T-helper 17 cell (primary cell): ENCODE results near the gene DHRS12. TPM values are rescaled to one million over a fixed set of nuclear protein-coding genes. Genes with fewer than 3 reads are reported as not detected.

ENCODE experiments used
- ATAC-seq: fragments of 150-1000 bp; cut with Tn5 transposase; 2 replicates; pipeline ENCODE4 v1.10.0; 2021; ENCODE audit warnings: mild to moderate bottlenecking, moderate library complexity
- DNase-seq, 3 donors: peaks; one replicate each; pipeline versions ENCODE4 v3.0.0 to v3.0.0-alpha.2; 2020 to 2021
- H3K9me3 ChIP-seq: one replicate; pipeline ENCODE4 v1.7.0; 2013; ENCODE audit warnings: low read length, mild to moderate bottlenecking; ENCODE audit not compliant: control insufficient read depth, poor library complexity, severe bottlenecking
- H3K27ac Mint-ChIP-seq: one replicate; pipeline ENCODE4 v1.8.0; 2022; ENCODE audit warnings: mild to moderate bottlenecking, moderate library complexity, mixed read lengths
- H3K27me3 Mint-ChIP-seq: one replicate; pipeline ENCODE4 v1.8.0; 2022; ENCODE audit warnings: mixed read lengths
- H3K36me3 Mint-ChIP-seq: one replicate; pipeline ENCODE4 v1.8.0; 2022; ENCODE audit warnings: low read depth, mixed read lengths
- H3K4me1 Mint-ChIP-seq: one replicate; pipeline ENCODE4 v1.8.0; 2022; ENCODE audit warnings: mild to moderate bottlenecking, mixed read lengths
- H3K4me3 Mint-ChIP-seq: one replicate; pipeline ENCODE4 v1.8.0; 2022; ENCODE audit warnings: mild to moderate bottlenecking, moderate library complexity, mixed read lengths
- total RNA-seq, 4 donors: library from RNA in 2 of 4; stranded (reverse) in 2 of 4; gene quantifications; one replicate each; pipeline ENCODE4 v1.2.3 and lab custom pipeline; 2022 to 2026

Gene DHRS12
- total RNA-seq, 2 donors from 2014 or later: 18.1 to 23.1 TPM

DNA sequence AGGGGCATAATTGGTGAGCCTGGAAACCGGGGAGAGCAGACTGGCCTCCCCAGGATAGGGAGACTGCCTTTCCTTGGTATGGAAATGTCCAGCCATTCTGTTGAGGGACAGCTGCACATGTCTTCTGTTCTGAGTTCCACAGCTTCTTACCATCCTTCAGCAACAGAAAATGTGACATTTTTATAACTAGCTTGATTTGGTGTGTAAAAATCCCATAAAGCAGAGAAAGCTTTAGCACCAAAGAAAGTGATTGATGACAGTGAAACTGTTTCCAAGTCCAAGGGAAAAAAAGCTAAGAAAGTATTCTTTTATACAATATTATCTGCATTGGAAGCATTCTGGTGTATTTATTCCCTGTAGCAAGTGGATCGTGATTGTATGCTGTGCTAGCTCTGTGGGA is 61.9 kb downstream of the DHRS12 start:
- ATAC-seq (no peak), DNase-seq (no peak)
- Mint-ChIP-seq H3K4me3 (no peak overlapping the region), H3K27ac (no peak overlapping the region), H3K36me3 (peaks cover 2% of the 10 kb centered on the region), H3K4me1 (peaks cover 3% of the 10 kb centered on the region), H3K27me3 (no peaks in the 10 kb centered on the region)
- H3K9me3 ChIP-seq: no peaks in the 10 kb centered on the region

DNA sequence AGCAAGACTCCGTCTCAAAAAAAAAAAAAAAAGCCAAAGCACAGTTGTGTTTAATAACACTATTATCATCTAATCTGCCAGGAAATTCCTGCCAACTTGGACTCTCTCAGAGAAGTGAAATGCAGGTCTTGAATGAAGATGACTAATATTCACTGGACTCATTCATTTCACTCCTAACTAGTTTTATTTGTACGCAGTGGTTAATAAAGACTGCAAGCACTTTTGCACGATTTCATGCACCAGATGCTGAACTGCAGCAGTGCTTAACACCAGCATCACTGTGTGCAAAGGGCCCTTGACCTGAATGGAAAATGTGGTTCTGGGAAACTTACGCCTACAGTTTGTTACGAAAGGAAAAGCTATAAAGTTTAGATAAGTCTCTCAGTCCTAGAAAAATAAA is 63.3 kb downstream of the DHRS12 start:
- H3K36me3 Mint-ChIP-seq: peaks cover 4% of the 10 kb centered on the region
- no peak for DNase-seq
- H3K9me3 ChIP-seq: no peaks in the 10 kb centered on the region
- peaks cover 5% of the 10 kb centered on the region for H3K4me1 Mint-ChIP-seq
- H3K27ac Mint-ChIP-seq: no peak overlapping the region
- H3K4me3 Mint-ChIP-seq: no peak overlapping the region
- H3K27me3 Mint-ChIP-seq: no peaks in the 10 kb centered on the region
- ATAC-seq: no peak

DNA sequence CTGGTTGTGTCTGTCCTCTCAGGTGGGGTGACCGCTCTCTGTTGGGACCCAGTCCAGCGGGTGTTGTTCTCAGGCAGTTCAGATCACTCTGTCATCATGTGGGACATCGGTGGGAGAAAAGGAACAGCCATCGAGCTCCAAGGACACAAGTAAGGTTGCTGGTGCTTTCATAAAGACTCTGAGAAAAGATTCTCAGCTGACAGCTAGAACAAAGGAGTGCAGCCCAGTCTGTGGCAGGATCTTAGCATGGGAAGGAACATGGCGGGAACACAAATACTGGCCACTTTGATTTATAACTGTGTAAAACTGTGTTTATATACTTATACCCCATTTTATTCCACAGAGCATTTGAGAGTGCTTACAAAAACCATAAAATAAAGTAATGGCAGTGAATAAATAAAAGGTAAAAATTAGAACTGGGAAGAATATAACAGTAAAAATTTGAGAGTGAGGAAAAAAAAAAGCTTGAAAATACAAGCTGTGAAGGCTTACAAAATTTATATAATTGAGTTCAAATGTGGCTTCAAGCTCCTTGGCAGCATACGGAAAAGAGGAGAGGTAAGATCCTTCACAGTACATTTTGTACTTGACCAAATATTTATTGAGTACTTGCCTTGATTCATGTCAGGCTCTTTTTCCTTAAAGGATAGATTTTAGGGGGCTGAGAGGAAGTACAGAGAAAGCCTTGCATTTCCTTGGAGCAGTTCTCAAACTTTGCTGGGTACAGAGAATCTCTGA is 64.8 kb downstream of the DHRS12 start:
- H3K27ac Mint-ChIP-seq: peak overlapping the region; percentile 60
- no peaks in the 10 kb centered on the region for H3K27me3 Mint-ChIP-seq
- peaks cover 5% of the 10 kb centered on the region for H3K4me1 Mint-ChIP-seq
- peaks cover 4% of the 10 kb centered on the region for H3K36me3 Mint-ChIP-seq
- DNase-seq (no peak), ATAC-seq (no peak)
- no peaks in the 10 kb centered on the region for H3K9me3 ChIP-seq
- H3K4me3 Mint-ChIP-seq: no peak overlapping the region

DNA sequence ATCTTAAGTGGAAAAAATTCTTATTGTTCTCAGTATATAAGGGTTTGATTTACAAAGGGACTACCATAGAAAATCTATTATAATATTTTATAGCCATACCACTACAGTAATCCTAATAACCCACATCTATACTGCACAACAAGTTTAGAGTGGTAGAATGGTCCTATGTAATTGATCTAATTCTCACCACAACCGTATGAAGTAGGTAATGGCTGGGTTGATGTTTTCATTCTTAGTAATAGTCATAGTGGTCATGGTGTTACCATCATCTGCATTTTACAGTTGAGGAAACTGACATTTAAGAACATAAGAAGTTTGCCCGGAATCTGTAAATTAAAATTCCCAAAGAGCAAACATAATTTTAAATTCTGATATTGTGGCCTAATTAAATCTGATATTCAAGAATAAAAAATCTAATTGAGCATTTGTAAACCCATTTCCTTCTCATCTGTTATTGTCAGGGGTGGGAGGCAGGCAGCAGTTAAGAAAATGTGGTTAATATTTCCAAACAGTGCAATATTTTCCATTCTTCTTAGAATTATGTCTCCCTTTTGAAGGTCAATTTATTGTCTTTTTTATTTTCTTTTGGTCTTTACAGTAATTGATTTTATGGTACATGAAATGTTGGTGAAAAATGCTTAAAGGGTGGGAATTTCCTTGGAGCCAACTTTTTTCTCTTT is 65.6 kb downstream of the DHRS12 start:
- no peaks in the 10 kb centered on the region for H3K9me3 ChIP-seq
- peak overlapping the region; percentile 60 for H3K27ac Mint-ChIP-seq
- no peaks in the 10 kb centered on the region for H3K27me3 Mint-ChIP-seq
- peaks cover 9% of the 10 kb centered on the region for H3K4me1 Mint-ChIP-seq
- H3K36me3 Mint-ChIP-seq: peaks cover 8% of the 10 kb centered on the region
- DNase-seq (no peak), ATAC-seq (no peak)
- no peak overlapping the region for H3K4me3 Mint-ChIP-seq

DNA sequence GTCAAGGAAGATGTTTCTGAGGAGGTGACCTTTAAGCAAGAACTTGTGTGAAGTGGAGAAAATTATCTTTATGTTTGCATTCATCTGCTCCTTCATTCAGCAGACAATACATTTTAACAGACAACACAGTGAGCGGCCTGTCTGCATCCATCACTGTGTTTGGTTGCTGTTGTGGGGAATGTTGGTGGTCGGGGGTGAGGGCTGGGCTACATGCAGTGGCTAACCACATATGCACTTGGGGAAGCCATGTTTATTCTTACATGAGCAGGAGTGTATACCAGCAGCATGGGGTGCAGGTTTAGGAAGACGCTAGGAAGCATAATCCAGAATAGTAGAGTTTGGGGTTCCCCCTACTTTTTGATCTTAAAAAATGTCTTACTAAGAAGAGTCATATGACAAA is 66.4 kb downstream of the DHRS12 start:
- Mint-ChIP-seq H3K4me1 (peaks cover 10% of the 10 kb centered on the region), H3K27me3 (no peaks in the 10 kb centered on the region), H3K4me3 (no peak overlapping the region), H3K27ac (no peak overlapping the region), H3K36me3 (peaks cover 9% of the 10 kb centered on the region)
- ATAC-seq (no peak), DNase-seq (no peak)
- H3K9me3 ChIP-seq: no peaks in the 10 kb centered on the region

DNA sequence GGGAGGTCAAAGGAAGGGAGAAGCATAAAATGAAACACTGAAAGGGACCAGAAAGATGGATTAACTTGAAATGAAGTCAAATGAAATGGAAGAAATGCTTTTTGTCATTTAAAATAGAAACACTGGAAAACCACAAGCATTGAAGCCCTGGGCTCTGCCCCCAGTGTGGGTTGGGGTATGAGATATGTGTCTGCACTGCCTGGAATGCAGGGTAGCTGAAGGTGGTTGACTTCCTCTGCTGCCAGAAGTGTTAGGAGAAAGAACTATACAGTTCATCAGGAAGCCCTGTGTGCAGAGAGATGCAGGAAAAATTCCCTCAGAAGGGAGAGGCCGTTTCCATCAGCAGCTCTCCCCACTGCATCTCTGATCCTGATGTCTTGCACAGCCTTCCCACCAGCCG is 69.2 kb downstream of the DHRS12 start:
- ATAC-seq: no peak
- Mint-ChIP-seq H3K27ac (no peak overlapping the region), H3K4me1 (peaks cover 14% of the 10 kb centered on the region), H3K36me3 (peaks cover 7% of the 10 kb centered on the region), H3K27me3 (no peaks in the 10 kb centered on the region), H3K4me3 (no peak overlapping the region)
- no peak for DNase-seq
- H3K9me3 ChIP-seq: no peaks in the 10 kb centered on the region

DNA sequence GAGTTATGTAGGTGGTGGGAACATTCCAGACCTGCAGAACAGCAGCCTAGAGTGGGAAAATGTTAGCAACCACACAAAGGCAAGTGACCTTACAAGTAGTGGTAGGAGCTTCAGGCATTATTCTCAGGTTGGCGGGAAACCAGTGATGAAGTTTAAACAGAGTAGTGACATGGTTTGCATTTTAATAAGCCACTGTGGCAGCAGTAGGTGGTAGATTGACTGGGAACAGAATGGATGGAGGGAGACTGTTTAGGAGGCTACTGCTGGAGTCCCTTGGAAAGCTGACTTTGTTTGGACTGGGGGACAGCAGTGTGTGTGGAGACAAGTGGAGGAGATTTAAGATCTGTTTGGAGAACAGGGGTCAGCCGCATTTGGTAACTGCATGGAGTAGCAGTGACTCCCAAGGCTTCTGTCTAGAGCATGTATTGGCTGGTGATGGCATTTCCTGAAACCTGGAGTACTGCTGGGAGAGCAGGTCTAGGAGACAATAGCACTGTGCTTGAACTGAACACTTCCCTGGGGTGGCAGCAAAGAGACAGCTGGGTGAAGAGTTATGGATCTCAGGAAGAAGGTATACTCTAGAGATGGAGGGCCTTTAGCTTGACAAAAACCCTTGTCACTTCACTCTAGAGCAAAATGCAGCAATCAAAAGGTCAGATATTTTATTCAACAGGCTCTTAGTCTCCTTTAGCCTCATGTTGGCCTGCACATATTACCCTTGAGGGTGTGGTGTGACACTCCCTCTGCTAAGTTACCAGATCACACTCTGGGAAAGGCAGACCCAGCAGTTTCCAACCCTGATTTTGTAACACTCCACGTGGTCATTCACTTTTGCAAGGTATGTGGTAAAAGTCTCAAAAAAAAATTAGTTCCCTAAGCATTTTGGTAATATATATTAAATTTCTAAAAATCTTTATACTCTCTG is 70.3 kb downstream of the DHRS12 start:
- ATAC-seq (no peak), DNase-seq (no peak)
- Mint-ChIP-seq H3K4me1 (peaks cover 14% of the 10 kb centered on the region), H3K36me3 (peaks cover 7% of the 10 kb centered on the region), H3K27me3 (no peaks in the 10 kb centered on the region), H3K4me3 (no peak overlapping the region), H3K27ac (peak overlapping the region; percentile 51)
- H3K9me3 ChIP-seq: no peaks in the 10 kb centered on the region

DNA sequence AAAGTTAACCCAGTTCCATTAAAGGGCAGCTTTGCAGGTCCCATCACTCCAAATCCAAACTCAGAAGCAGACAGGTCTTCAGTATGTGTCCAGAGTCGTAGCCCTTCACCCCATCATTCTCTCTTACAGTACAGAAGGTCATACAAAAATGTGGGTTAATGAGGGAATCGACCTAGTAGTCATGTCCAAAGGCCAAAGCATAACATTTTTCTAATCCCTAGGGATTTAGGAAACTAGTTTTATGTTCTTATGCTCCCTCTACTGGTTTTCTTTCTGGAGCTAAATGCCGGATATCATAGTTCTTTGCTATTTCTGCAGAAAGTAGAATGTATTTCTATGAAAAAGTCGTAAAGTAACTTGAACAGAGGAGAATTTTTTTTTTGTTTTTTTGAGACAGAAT is 72.2 kb downstream of the DHRS12 start:
- Mint-ChIP-seq H3K27ac (no peak overlapping the region), H3K4me3 (no peak overlapping the region), H3K36me3 (peaks cover 9% of the 10 kb centered on the region), H3K27me3 (no peaks in the 10 kb centered on the region), H3K4me1 (peaks cover 11% of the 10 kb centered on the region)
- H3K9me3 ChIP-seq: no peaks in the 10 kb centered on the region
- no peak for ATAC-seq
- no peak for DNase-seq

DNA sequence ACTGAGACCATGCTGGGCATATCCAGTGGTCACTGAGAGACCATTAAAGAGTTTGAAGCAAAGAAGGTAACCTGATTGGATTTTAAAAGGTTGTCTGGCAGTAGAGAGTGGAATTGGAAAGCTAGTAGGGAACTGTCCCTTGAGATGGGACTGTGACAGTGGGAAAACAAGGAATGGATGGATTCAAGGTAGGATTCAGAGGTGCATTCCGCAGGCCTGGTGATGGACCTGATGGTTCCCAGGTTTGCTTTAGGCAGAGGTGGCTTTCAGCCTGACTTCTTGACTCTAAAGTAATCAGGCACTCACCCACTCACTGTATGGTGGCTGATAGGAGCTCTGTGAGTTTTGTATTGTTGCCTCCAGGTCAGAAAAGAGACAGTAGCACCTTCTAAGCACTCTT is 73.0 kb downstream of the DHRS12 start:
- H3K27me3 Mint-ChIP-seq: no peaks in the 10 kb centered on the region
- ATAC-seq: no peak
- no peak for DNase-seq
- H3K36me3 Mint-ChIP-seq: peaks cover 9% of the 10 kb centered on the region
- peaks cover 8% of the 10 kb centered on the region for H3K4me1 Mint-ChIP-seq
- H3K9me3 ChIP-seq: no peaks in the 10 kb centered on the region
- no peak overlapping the region for H3K4me3 Mint-ChIP-seq
- no peak overlapping the region for H3K27ac Mint-ChIP-seq

DNA sequence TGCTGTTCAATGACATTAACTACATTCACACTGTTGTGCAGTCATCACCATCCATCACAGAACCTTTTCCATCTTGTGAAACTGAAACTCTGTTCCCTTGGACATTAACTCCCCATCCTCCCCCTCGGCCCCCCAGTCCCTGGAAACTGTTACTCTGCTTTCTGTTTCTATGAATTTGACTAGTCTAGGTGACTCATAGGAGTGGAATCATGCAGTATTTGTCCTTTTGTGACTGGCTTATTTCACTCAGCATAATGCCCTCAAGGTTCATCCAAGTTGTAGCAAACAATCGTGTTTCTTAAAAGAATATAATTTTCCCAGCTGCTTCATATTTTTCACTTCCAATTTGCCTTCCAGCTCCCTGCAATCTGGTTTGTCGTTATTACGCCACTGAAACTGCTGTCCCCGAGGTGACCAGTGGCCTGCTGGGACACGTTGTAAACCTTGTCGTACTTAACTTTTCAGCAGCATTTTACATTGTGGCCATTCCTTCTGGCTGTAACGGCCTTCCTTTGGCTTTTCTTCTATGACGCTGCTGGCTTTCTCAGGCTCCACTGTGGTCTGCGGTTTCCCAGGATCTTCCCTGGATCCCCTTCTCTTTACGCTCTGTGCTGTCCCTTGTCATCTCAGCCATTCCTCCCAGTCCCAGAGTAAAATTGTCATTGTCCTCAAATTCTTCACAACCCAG is 74.0 kb downstream of the DHRS12 start:
- H3K9me3 ChIP-seq: no peaks in the 10 kb centered on the region
- Mint-ChIP-seq H3K4me3 (no peak overlapping the region), H3K27ac (no peak overlapping the region), H3K36me3 (peaks cover 7% of the 10 kb centered on the region), H3K27me3 (no peaks in the 10 kb centered on the region), H3K4me1 (peaks cover 8% of the 10 kb centered on the region)
- ATAC-seq: no peak
- no peak for DNase-seq

DNA sequence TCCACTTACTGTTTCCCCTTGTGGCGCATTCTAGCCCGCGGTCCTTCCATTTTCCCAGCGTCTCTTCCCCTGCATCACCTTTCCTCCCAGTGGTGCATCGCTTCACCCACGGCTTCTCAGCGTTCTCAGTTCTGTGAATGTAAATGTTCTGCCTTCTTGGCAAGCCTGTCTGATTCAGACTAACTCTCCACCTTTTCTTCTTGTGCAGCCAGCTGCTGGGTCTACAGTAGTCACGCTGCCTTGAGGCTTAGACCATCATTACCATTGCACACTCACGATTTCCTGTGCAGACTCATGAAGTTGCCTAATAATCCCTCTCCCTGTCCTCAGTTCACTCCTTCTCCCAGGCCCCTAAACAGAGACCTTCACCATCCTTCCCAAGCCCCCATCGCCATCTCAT is 75.0 kb downstream of the DHRS12 start:
- ATAC-seq: no peak
- no peak for DNase-seq
- no peaks in the 10 kb centered on the region for H3K9me3 ChIP-seq
- Mint-ChIP-seq H3K27ac (no peak overlapping the region), H3K27me3 (no peaks in the 10 kb centered on the region), H3K36me3 (peaks cover 7% of the 10 kb centered on the region), H3K4me3 (no peak overlapping the region), H3K4me1 (peaks cover 8% of the 10 kb centered on the region)

DNA sequence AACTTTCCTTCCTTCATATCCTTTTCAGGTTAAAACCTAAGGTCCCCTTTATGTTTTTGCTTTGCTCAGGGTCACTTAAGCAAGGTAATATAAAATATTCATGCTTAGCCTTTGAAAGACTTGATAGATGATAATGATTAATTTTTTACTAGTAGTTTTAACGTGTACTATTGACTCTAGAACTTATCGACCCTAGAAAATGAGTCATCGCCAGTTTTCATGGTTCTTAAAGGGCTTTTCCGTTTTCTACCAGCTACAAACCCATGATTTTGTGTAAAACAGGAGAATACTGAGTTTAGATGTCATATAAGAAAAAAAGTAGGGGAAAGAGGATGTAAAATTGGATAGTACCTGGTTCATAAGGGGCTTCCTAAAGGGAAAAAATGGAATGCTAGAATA is 75.7 kb downstream of the DHRS12 start:
- H3K9me3 ChIP-seq: no peaks in the 10 kb centered on the region
- H3K36me3 Mint-ChIP-seq: peaks cover 2% of the 10 kb centered on the region
- no peak overlapping the region for H3K27ac Mint-ChIP-seq
- ATAC-seq: no peak
- DNase-seq: no peak
- peaks cover 4% of the 10 kb centered on the region for H3K4me1 Mint-ChIP-seq
- no peak overlapping the region for H3K4me3 Mint-ChIP-seq
- no peaks in the 10 kb centered on the region for H3K27me3 Mint-ChIP-seq
